NCI-H1930 (cell line): ENCODE measurements around the gene CAMK2B.

ENCODE experiments used
- DNase-seq, 2 experiments: peaks; one replicate each; lab custom pipeline; 2025; lab: John Stamatoyannopoulos, UW

CAMK2B gene

GRCh38 chr7:44167920-44168319 is 157.5 kb downstream of the CAMK2B start:
- DNase-seq, result no peak
